ENCODE data around the gene ARL6.

ARL6 gene

DNA sequence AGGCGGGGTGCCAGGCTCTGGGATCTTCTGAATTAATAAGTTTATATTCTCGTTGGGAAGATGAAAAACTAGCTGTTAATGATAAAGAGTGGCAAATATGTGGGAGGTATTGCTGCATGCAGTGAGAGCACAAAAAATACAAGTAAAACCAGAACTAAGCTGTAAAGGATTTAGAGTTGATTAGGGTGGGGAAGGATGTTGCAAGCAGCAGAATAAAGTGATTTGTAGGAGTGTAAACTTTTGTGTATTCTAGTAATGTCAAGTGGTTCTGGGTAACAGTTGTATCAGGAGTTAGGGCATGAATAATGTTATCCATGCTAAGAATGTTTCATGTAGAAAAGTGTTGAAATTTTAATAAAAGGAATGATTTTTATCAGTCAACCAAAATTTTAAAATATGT, 75.4 kb downstream of the ARL6 start:
- Histone ChIP-seq H3K4me3 (ENCODE audit: low read depth, low read length) (no peak overlapping the region), H3K4me1 (ENCODE audit: control insufficient read depth, insufficient read depth, low read length) (no peaks in the 10 kb centered on the region), H3K27ac (ENCODE audit: extremely low read depth, low read depth, low read length) (no peak overlapping the region), H3K36me3 (ENCODE audit: control insufficient read depth in 2 of 2, insufficient read depth in 1 of 2, low read length in 2 of 2) (no peaks in the 10 kb centered on the region), H3K9me3 (ENCODE audit: control insufficient read depth, insufficient read depth, low read depth, low read length) (no peaks in the 10 kb centered on the region)
- ChIA-PET CTCF (no interaction called here), POLR2A (no interaction called here)
- TF ChIP-seq ZNF585B (tag by site-specific recombination; IDR thresholded peaks at IDR 0.05), result no peak
- TF ChIP-seq ZNF174 (tag by site-specific recombination; IDR thresholded peaks at IDR 0.05), result no peak
- TF ChIP-seq ZNF404 (tag by site-specific recombination; IDR thresholded peaks at IDR 0.05), result no peak
- no peak for TF ChIP-seq ZNF473 (tag by site-specific recombination; IDR thresholded peaks at IDR 0.05)
- no peak for TF ChIP-seq ZNF155 (tag by site-specific recombination; IDR thresholded peaks at IDR 0.05)
- TF ChIP-seq, protein P1, sequence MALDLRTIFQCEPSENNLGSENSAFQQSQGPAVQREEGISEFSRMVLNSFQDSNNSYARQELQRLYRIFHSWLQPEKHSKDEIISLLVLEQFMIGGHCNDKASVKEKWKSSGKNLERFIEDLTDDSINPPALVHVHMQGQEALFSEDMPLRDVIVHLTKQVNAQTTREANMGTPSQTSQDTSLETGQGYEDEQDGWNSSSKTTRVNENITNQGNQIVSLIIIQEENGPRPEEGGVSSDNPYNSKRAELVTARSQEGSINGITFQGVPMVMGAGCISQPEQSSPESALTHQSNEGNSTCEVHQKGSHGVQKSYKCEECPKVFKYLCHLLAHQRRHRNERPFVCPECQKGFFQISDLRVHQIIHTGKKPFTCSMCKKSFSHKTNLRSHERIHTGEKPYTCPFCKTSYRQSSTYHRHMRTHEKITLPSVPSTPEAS (tag by site-specific recombination; IDR thresholded peaks at IDR 0.05), result no peak
- TF ChIP-seq, protein P2, sequence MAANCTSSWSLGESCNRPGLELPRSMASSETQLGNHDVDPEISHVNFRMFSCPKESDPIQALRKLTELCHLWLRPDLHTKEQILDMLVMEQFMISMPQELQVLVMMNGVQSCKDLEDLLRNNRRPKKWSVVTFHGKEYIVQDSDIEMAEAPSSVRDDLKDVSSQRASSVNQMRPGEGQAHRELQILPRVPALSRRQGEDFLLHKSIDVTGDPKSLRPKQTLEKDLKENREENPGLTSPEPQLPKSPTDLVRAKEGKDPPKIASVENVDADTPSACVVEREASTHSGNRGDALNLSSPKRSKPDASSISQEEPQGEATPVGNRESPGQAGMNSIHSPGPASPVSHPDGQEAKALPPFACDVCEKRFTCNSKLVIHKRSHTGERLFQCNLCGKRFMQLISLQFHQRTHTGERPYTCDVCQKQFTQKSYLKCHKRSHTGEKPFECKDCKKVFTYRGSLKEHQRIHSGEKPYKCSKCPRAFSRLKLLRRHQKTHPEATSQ (tag by site-specific recombination; IDR thresholded peaks at IDR 0.05), result no peak
- no peak for TF ChIP-seq ZNF747 (tag by site-specific recombination; IDR thresholded peaks at IDR 0.05)
- TF ChIP-seq ZNF623 (tag by site-specific recombination; IDR thresholded peaks at IDR 0.05), result no peak
- no peak for TF ChIP-seq ZNF626 (tag by site-specific recombination; IDR thresholded peaks at IDR 0.05)
- no peak for TF ChIP-seq KLF8 (tag by site-specific recombination; IDR thresholded peaks at IDR 0.05)
- TF ChIP-seq, protein P3, sequence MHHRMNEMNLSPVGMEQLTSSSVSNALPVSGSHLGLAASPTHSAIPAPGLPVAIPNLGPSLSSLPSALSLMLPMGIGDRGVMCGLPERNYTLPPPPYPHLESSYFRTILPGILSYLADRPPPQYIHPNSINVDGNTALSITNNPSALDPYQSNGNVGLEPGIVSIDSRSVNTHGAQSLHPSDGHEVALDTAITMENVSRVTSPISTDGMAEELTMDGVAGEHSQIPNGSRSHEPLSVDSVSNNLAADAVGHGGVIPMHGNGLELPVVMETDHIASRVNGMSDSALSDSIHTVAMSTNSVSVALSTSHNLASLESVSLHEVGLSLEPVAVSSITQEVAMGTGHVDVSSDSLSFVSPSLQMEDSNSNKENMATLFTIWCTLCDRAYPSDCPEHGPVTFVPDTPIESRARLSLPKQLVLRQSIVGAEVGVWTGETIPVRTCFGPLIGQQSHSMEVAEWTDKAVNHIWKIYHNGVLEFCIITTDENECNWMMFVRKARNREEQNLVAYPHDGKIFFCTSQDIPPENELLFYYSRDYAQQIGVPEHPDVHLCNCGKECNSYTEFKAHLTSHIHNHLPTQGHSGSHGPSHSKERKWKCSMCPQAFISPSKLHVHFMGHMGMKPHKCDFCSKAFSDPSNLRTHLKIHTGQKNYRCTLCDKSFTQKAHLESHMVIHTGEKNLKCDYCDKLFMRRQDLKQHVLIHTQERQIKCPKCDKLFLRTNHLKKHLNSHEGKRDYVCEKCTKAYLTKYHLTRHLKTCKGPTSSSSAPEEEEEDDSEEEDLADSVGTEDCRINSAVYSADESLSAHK (tag by site-specific recombination; IDR thresholded peaks at IDR 0.05), result no peak
- no peak for TF ChIP-seq ZNF211 (tag by site-specific recombination; IDR thresholded peaks at IDR 0.05; ENCODE audit: low read depth)

DNA sequence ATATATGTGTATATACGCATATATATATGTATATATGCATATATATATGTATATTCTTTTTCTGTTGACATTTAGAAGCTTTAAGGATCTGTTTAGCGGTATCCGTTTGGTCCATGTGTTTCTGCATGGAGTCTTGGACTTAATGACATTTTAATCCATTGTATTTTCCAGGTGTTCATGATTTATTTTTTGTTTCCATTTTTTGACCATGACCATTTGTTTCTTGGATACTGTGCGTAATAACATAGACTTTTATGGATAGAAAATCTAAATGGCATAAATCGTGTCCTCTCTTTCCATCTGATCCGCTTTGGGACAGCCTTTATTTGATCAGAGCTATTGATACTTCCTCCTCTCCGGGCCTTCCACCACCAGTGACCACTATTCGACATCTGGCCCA, 76.7 kb downstream of the ARL6 start:
- ChIA-PET POLR2A (no interaction called here), CTCF (interaction anchor here (0.6 kb wide), 1 partner anchor 10 kb away, joined by 3 read pairs; no protein-coding TSS in a partner anchor)
- Histone ChIP-seq H3K36me3 (ENCODE audit: control insufficient read depth in 2 of 2, insufficient read depth in 1 of 2, low read length in 2 of 2) (no peaks in the 10 kb centered on the region), H3K9me3 (ENCODE audit: control insufficient read depth, insufficient read depth, low read depth, low read length) (no peaks in the 10 kb centered on the region), H3K4me3 (ENCODE audit: low read depth, low read length) (no peak overlapping the region), H3K4me1 (ENCODE audit: control insufficient read depth, insufficient read depth, low read length) (no peaks in the 10 kb centered on the region), H3K27ac (ENCODE audit: extremely low read depth, low read depth, low read length) (no peak overlapping the region)
- TF ChIP-seq, protein P3 (tag by site-specific recombination; IDR thresholded peaks at IDR 0.05), result no peak
- TF ChIP-seq ZNF239 (tag by site-specific recombination; IDR thresholded peaks at IDR 0.05) (no peak), ZNF433 (tag by site-specific recombination; IDR thresholded peaks at IDR 0.05; ENCODE audit: low read depth) (no peak), ZNF600 (tag by site-specific recombination; IDR thresholded peaks at IDR 0.05) (no peak), KLF7 (tag by site-specific recombination; IDR thresholded peaks at IDR 0.05; ENCODE audit: borderline replicate concordance) (no peak), ZNF654 (tag by site-specific recombination; IDR thresholded peaks at IDR 0.05; ENCODE audit: low read depth) (no peak), ZBTB48 (tag by site-specific recombination; IDR thresholded peaks at IDR 0.05) (no peak)

All from HEK293 (cell line).